PC-9 (cell line): ENCODE measurements around the gene ZNF211.

Source experiments
- CTCF ChIP-seq: fragments of 200-600 bp; sonication (generic); conservative IDR thresholded peaks from 2 replicates; pipeline ENCODE4 v1.6.1; 2017; ENCODE audit warnings: mixed run types, antibody characterized with exemption, mild to moderate bottlenecking, moderate library complexity
- EZH2 ChIP-seq: fragments of 200-600 bp; sonication (generic); IDR thresholded peaks from 2 replicates; pipeline ENCODE4 v1.8.0; 2017; ENCODE audit warnings: antibody characterized with exemption, low read depth

GRCh38 chr19:57648331-57649003, 15.5 kb downstream of the ZNF211 start:
- TF ChIP-seq CTCF (no peak), EZH2 (no peak)
